ENCODE measurements around the gene CLDN9. TPM values are rescaled to one million over a fixed set of nuclear protein-coding genes. Genes with fewer than 3 reads are reported as not detected.

Gene CLDN9
- total RNA-seq, result not detected in 2 replicates

GRCh38 chr16:3012828-3013420 is at the start of gene CLDN9:
Gene CLDN9 (plus strand): TSS chr16:3012923. CDS start chr16:3013363, 440 bp downstream.

DNA sequence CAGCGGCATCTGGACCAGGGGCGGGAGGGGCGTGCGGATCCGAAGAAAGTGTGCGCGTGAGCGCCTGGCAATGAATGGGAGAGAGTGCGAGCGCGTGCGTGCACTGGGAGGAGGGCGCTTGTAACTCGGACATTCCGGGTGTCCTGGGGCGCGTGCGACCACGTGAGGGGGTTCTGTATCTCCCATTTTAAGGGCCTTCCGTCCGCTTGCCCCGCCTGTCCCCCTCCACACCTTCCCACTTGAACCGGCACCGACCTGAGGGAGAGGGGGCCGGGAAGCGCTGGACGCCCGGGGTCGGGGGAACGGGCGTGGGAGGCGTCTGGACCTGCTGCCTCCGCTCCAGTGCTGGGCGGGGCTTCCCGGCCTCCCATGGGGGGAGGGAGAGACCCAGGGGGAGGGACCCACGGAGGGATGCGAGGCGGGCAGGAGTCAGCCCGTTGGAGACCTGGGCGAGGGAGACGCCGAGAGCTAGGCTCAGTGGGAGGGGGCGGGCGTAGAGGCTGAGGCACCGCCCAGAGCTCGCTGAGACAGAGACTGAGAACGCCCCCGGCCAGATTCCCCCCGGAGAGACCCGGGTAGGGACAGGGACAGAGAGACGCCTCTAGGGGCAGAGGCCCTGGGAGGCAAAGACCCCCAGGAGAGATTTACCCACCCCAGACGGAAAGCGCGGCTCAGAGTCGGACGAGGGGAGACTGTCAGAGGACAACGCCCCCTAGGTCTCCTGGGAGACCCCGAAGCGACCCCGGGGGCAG is 48.8 kb upstream of the CLDN9 start, which contains the start of gene KREMEN2:
Gene KREMEN2 (plus strand): TSS at position 553 of the 752 bp plus-strand sequence. CDS start 246 bp downstream, outside the sequence.

DNA sequence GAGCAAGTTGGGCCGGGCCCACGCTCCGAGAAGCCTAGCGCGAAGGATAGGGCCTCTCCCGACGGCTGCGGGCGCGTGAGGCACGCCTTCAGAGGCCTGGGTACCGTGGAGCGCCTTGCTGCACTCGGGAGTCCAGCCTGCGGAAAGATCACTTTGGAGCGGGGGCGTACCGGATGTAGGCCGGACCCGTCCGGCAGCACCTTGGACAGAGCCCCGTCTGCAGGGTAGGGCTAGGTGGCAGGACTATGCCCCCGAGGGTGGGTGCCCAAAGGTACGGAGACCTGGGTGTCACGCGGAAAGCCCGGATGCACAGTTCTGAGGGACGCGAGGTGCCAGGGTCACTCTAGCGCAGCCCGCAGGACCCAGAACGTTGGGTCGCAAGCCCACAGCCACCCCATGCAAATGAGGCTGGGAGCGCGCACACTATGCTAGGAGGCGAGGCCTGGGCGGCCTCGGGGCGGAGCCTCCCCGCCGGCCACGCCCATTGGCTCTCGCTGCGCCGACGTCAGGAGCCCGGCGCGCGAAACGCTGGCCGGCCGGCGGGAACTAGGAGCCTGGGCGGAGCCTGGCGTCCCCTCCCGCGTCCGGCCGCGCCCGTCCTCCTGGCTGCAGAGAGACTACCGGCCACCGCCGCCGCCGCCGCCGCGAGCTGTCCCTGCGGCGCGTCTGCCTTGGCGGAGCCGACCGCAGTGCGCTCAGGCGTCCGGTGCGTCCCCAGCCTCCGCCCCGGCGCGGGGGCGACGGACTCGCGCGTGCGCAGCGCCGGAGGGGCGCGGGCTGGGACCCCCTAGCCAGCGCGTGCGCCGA is 43.8 kb upstream of the CLDN9 start, which contains the start of gene PAQR4:
Gene PAQR4 (plus strand): TSS at position 611 of the 807 bp plus-strand sequence. CDS start 327 bp downstream, outside the sequence.

GRCh38 chr16:2980227-2981176 is 32.2 kb upstream of the CLDN9 start, which contains the start of gene PKMYT1:
Gene PKMYT1 (minus strand): TSS chr16:2980446. CDS start chr16:2979657, 789 bp downstream.

GRCh38 chr16:3017794-3018506 is 5.2 kb downstream of the CLDN9 start, which contains the start of gene CLDN6:
Gene CLDN6 (minus strand): TSS chr16:3018183. CDS start chr16:3016021, 2,162 bp downstream.

GRCh38 chr16:3020247-3020603 is 7.5 kb downstream of the CLDN9 start, which contains the start of gene TNFRSF12A:
Gene TNFRSF12A (plus strand): TSS chr16:3020368. CDS start chr16:3020398, 30 bp downstream.

GRCh38 chr16:3023669-3024478 is 11.2 kb downstream of the CLDN9 start, which contains the start of the genes HCFC1R1 and THOC6:
Gene HCFC1R1 (minus strand): TSS chr16:3023942. CDS start chr16:3023941, 1 bp downstream.
Gene THOC6 (plus strand): TSS chr16:3024035. CDS start chr16:3024327, 292 bp downstream.

DNA sequence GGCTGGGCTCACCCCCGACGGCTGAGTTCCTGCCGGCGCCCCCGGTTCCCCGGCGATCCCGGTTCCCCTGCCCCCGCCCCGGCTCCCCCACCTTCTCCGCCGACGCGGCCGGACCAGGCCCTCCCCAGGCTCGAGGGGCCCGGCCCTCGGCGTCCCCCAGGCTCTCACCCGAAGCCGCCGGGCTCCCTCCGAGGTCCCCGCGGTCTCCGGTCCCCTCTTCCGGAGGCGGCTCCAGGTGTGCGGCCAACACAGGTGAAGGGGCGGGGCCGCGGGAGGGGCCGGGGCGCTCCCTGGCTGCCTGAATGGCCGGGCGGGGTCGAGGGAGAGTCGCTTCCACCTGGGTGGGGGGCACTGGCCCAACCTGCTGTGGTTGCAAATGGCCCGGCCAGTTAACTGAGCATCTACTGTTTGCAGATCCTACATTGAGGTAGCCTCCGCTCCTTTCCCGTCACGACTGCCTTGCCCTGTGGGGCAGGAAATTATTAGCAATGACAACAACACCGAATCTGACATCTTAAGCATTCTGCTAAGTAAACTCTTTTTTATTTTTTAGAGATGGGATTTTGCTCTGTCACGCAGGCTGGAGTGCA is 24.1 kb downstream of the CLDN9 start, which contains the start of gene BICDL2:
Gene BICDL2 (minus strand): TSS at position 219 of the 590 bp plus-strand sequence. CDS start 1,448 bp downstream, outside the sequence.

DNA sequence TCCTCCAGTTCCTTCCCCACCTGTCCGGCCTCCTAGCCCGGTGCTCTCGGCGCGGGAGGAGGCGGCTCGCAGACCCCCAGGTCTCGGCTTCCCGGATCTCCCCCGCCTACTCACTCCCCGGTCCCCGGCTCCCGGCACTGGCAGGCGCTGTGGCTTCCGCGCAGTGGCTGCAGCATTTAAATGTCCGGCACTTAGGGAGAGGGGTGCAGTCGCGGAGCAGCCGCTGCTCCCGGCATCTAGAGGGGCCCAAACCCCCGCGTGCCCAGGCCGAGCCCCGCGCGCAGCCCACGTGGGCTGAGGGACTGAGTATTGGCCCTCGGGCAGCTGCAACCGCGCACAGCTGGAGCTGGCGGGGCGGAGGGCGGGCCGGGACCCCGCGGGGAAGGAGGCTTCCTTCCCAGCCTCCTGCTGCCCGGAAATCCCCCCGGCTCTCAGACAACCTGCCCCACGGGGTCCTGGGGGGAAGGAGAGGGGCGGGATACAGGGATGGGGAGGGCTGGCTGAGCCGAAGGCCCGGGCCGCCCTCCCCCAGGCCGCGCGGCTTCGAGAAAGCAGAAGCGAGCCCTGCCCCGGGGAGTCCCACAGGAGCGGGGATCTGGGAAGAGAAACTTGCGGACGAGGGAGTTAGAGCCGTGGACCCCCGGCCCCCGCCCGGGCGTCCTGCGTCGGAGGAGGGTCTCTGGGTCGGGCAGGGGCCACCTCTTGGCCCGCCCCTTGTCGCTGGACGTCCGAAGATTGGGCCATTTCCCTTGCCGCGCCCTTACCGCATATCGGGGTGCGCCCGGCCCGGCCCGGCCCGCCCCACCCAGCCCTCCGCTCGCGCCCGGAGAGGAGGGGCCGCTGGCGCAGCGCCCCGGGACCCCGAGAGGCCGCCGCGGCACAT is 33.3 kb downstream of the CLDN9 start, which contains the start of gene MMP25:
Gene MMP25 (plus strand): TSS at position 804 of the 883 bp plus-strand sequence. CDS start 357 bp downstream, outside the sequence.

Other genes with a start within 250 kb of the CLDN9 start
- gene ELOB, start 235.6 kb upstream of the CLDN9 start, total RNA-seq, result 326 and 385 TPM in 2 replicates
- not detected in 2 replicates for gene PRSS33, start 225.4 kb upstream of the CLDN9 start, total RNA-seq
- gene PRSS41, start 214.5 kb upstream of the CLDN9 start, total RNA-seq, result not detected in 2 replicates
- gene PRSS21, start 195.7 kb upstream of the CLDN9 start, total RNA-seq, result 3.8 TPM in 1 of 2 replicates, not detected in the other
- gene ZG16B, start 182.6 kb upstream of the CLDN9 start, total RNA-seq, result 2.1 and 2.5 TPM in 2 replicates
- not detected in 2 replicates for gene PRSS22, start 154.8 kb upstream of the CLDN9 start, total RNA-seq
- gene FLYWCH2, start 129.7 kb upstream of the CLDN9 start, total RNA-seq, result 74.9 and 165 TPM in 2 replicates
- 27.7 and 33.2 TPM in 2 replicates for gene FLYWCH1, start 101.0 kb upstream of the CLDN9 start, total RNA-seq
- gene KREMEN2, start 48.6 kb upstream of the CLDN9 start, total RNA-seq, result 0.23 and 1.8 TPM in 2 replicates
- 1.8 and 4.0 TPM in 2 replicates for gene PAQR4, start 43.6 kb upstream of the CLDN9 start, total RNA-seq
- 2.7 and 3.0 TPM in 2 replicates for gene PKMYT1, start 32.5 kb upstream of the CLDN9 start, total RNA-seq
- 0.12 and 0.51 TPM in 2 replicates for gene CLDN6, start 5.3 kb downstream of the CLDN9 start, total RNA-seq
- 70.5 and 162 TPM in 2 replicates for gene TNFRSF12A, start 7.4 kb downstream of the CLDN9 start, total RNA-seq
- 64.4 and 69.3 TPM in 2 replicates for gene HCFC1R1, start 11.0 kb downstream of the CLDN9 start, total RNA-seq
- gene THOC6, start 11.1 kb downstream of the CLDN9 start, total RNA-seq, result 24.8 and 30.0 TPM in 2 replicates
- 0.23 TPM in 1 of 2 replicates, not detected in the other for gene BICDL2, start 24.0 kb downstream of the CLDN9 start, total RNA-seq
- gene MMP25, start 33.6 kb downstream of the CLDN9 start, total RNA-seq, result under 0.01 TPM in 1 of 2 replicates, not detected in the other
- gene IL32, start 52.7 kb downstream of the CLDN9 start, total RNA-seq, result 10.7 and 13.4 TPM in 2 replicates
- gene ZSCAN10, start 86.4 kb downstream of the CLDN9 start, total RNA-seq, result not detected in 2 replicates
- 10.3 and 10.6 TPM in 2 replicates for gene ZNF205, start 99.7 kb downstream of the CLDN9 start, total RNA-seq
- gene ZNF213, start 122.1 kb downstream of the CLDN9 start, total RNA-seq, result 6.2 and 8.9 TPM in 2 replicates
- gene OR1F1, start 175.3 kb downstream of the CLDN9 start, total RNA-seq, result not detected in 2 replicates
- gene ZNF200, start 222.2 kb downstream of the CLDN9 start, total RNA-seq, result 6.1 and 9.9 TPM in 2 replicates
- not detected in 2 replicates for gene MEFV, start 243.7 kb downstream of the CLDN9 start, total RNA-seq